Mesothelial cell of epicardium (in vitro differentiated cells): ENCODE data around the gene BANP. TPM values are rescaled to one million over a fixed set of nuclear protein-coding genes. Genes with fewer than 3 reads are reported as not detected.
"Not testable (repeated sequence)": the region's sequence is repeated elsewhere in the genome, so short reads cannot be mapped to it uniquely, and the experiment has no call there.

Experiments used
- DNase-seq, 2 experiments: peaks; one replicate each; pipeline ENCODE4 v3.0.0; 2021; ENCODE audit warnings: low spot score in 2 of 2; ENCODE audit not compliant: unreplicated experiment in 2 of 2
- H3K27ac Mint-ChIP-seq: 2 replicates; pipeline ENCODE4 v1.8.0; 2021; ENCODE audit warnings: mixed read lengths
- H3K27me3 Mint-ChIP-seq: 2 replicates; pipeline ENCODE4 v1.8.0; 2021; ENCODE audit warnings: low read depth, mixed read lengths
- H3K36me3 Mint-ChIP-seq: 2 replicates; pipeline ENCODE4 v1.8.0; 2021; ENCODE audit warnings: mixed read lengths
- H3K4me1 Mint-ChIP-seq: 2 replicates; pipeline ENCODE4 v1.8.0; 2021; ENCODE audit warnings: mixed read lengths
- H3K4me3 Mint-ChIP-seq: 2 replicates; pipeline ENCODE4 v1.8.0; 2021; ENCODE audit warnings: mild to moderate bottlenecking, moderate library complexity, mixed read lengths
- H3K9me3 Mint-ChIP-seq: 2 replicates; pipeline ENCODE4 v1.8.0; 2021; ENCODE audit warnings: mixed read lengths
- total RNA-seq: library from RNA; stranded (reverse); gene quantifications from 3 replicates; pipeline ENCODE4 v1.2.1, GENCODE V29; 2021
- TF ChIP-seq, protein P1 (sequence below): fragments of 200-600 bp; sonication (generic); IDR thresholded peaks from one replicate; pipeline ENCODE4 v1.5.0; 2021; ENCODE audit warnings: antibody characterized with exemption; ENCODE audit not compliant: unreplicated experiment

BANP gene
- total RNA-seq, 1 donor from 2014 or later, result 43.6 TPM

DNA sequence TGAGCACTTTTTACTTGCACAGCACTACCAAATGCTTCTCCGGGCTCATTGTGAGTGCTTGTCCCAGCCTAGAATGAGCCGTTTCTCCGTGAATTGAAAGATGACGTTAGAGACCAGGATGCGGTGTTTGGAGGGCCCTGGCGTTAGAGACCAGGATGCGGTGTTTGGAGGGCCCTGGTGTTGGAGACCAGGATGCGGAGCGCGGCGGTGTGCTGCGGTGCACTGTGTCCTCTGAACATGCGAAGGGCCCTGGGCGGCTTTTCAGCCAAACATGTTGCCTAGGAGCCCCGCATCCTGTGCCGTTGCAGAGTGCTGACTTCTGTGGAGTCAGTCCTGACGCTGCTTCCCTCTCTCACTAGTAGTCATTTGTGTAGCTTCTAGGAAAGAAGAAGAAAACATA is 42.7 kb downstream of the BANP start:
- TF ChIP-seq, protein P1, sequence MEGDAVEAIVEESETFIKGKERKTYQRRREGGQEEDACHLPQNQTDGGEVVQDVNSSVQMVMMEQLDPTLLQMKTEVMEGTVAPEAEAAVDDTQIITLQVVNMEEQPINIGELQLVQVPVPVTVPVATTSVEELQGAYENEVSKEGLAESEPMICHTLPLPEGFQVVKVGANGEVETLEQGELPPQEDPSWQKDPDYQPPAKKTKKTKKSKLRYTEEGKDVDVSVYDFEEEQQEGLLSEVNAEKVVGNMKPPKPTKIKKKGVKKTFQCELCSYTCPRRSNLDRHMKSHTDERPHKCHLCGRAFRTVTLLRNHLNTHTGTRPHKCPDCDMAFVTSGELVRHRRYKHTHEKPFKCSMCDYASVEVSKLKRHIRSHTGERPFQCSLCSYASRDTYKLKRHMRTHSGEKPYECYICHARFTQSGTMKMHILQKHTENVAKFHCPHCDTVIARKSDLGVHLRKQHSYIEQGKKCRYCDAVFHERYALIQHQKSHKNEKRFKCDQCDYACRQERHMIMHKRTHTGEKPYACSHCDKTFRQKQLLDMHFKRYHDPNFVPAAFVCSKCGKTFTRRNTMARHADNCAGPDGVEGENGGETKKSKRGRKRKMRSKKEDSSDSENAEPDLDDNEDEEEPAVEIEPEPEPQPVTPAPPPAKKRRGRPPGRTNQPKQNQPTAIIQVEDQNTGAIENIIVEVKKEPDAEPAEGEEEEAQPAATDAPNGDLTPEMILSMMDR, result no peak
- H3K4me3 Mint-ChIP-seq, result no peak overlapping the region
- no peaks in the 10 kb centered on the region for H3K27me3 Mint-ChIP-seq
- H3K36me3 Mint-ChIP-seq, result peaks cover 38% of the 10 kb centered on the region
- H3K27ac Mint-ChIP-seq, result peak overlapping the region; percentile 3
- H3K4me1 Mint-ChIP-seq, result no peaks in the 10 kb centered on the region
- DNase-seq, result no peak
- peaks cover 8% of the 10 kb centered on the region for H3K9me3 Mint-ChIP-seq

DNA sequence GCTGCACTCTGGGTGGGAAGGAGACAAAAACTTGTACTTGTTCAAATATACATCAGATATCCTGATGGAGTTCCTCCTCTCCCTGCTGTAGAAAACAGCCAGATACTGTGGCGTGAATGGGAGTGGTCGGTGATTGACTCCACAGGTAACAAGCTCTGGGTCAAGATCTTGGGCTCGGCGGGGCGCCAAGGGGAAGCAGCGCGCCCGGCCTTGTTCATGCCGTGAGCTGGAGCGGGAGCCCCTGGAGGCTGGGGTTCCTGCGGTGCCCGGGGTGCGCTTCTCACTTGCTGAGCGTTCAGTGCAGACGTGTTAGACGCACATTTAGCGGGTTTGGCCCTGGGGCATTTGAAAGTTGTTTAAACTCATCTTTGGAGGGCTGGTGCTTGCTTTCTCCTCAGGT is 44.4 kb downstream of the BANP start:
- H3K27ac Mint-ChIP-seq, result no peak overlapping the region
- H3K9me3 Mint-ChIP-seq, result peaks cover 8% of the 10 kb centered on the region
- DNase-seq, result no peak
- peaks cover 28% of the 10 kb centered on the region for H3K36me3 Mint-ChIP-seq
- no peak overlapping the region for H3K4me3 Mint-ChIP-seq
- H3K4me1 Mint-ChIP-seq, result no peaks in the 10 kb centered on the region
- H3K27me3 Mint-ChIP-seq, result no peaks in the 10 kb centered on the region
- TF ChIP-seq, protein P1, result no peak

DNA sequence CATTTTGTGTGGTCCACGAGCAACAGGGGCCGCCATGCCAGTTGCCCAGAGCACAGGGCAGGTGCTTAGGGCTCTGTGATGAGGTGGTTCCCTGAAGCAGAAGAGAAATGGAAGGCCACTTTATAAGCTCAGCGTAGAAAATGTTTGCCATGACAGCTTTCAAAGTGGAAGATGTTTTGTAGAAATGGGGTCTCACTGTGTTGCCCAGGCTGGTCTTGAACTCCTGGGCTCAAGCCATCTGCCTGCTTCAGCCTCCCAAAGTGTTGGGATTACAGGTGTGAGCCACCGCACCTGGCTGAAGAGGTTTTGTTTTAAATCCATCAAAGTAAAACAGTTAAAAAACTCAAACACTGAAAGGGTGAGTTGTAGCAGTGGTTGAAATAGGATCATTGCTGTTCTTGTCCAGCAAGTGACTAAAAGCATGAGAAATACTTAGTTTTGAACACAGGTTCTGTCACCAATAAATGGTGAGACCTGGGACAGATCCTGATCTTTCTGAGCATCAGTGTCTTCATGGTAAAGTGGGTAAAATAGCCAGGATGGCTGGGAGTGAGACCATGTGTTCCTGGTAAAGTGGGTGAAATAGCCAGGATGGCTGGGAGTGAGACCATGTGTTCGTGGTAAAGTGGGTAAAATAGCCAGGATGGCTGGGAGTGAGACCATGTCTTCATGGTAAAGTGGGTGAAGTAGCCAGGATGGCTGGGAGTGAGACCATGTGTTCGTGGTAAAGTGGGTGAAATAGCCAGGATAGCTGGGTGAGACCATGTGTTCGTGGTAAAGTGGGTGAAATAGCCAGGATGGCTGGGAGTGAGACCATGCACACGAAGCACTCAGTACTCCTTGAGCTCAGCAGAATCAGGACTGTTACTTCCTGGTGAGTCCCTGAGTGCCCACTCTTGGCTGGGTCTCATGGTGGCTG is 46.0 kb downstream of the BANP start:
- no peaks in the 10 kb centered on the region for H3K4me1 Mint-ChIP-seq
- H3K9me3 Mint-ChIP-seq, result no peaks in the 10 kb centered on the region
- no peak for DNase-seq
- H3K27me3 Mint-ChIP-seq, result no peaks in the 10 kb centered on the region
- peaks cover 15% of the 10 kb centered on the region for H3K36me3 Mint-ChIP-seq
- no peak overlapping the region for H3K4me3 Mint-ChIP-seq
- TF ChIP-seq, protein P1, result no peak
- no peak overlapping the region for H3K27ac Mint-ChIP-seq

DNA sequence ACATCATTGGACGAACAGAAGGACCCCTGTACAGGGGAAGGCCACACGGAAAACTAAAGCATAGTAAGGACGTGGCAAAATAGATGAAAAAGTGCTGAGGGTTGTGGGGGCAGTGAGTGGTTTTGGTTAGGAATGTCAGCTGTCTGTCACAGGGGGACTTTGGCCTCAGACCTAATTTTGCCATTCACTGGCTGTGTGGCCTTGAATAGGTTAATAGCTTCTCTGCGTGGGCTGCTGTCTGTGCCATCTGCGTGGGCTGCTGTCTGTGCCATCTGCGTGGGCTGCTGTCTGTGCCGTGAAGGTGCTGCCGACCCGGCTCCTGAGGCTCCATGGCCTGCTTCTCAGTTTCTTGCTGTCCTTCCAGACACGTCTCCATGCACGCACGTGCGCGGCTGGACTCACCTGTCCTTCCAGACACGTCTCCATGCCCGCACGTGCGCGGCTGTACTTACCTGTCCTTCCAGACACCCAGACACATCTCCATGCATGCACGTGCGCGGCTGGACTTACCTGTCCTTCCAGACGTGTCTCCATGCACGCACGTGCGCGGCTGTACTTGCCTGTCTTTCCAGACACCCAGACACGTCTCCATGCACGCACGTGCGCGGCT is 47.1 kb downstream of the BANP start:
- H3K27ac Mint-ChIP-seq, result not testable (repeated sequence)

DNA sequence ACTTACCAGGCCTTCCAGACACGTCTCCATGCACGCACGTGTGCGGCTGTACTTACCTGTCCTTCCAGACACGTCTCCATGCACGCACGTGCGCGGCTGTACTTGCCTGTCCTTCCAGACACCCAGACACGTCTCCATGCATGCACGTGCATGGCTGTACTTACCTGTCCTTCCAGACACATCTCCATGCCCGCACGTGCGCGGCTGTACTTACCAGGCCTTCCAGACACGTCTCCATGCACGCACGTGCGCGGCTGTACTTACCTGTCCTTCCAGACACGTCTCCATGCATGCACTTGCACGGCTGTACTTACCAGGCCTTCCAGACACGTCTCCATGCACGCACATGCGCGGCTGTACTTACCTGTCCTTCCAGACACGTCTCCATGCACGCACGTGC is 47.8 kb downstream of the BANP start:
- not testable (repeated sequence) for H3K4me1 Mint-ChIP-seq, DNase-seq, H3K4me3 Mint-ChIP-seq, H3K9me3 Mint-ChIP-seq, H3K27ac Mint-ChIP-seq, H3K27me3 Mint-ChIP-seq
- H3K36me3 Mint-ChIP-seq, result peaks cover 12% of the 10 kb centered on the region

More for the DNA sequence above, 47.1 kb downstream of the BANP start:
- peaks cover 12% of the 10 kb centered on the region for H3K36me3 Mint-ChIP-seq
- H3K4me3 Mint-ChIP-seq, H3K4me1 Mint-ChIP-seq, DNase-seq, H3K9me3 Mint-ChIP-seq, H3K27me3 Mint-ChIP-seq: not testable (repeated sequence)

DNA sequence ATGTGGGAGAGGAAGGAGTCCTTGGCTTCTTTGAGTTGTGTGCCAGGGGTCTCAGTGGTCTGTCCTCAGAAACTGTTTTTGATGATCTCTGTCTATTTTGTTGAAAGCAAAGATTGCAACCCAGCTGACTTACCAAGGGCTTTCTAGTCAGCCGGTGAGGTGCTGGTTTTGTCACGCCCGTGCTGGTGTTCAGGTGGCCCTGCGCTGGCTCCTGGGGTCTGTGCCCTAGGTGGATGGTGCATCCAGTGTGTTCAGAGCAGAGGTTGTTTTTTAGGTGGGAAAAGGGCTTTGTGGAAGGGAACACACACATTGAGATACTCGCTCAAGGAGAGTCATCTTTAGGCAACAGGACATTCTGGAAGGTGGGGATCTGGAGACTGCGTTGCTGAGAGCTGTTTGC is 51.0 kb downstream of the BANP start:
- no peak overlapping the region for H3K4me3 Mint-ChIP-seq
- TF ChIP-seq, protein P1, result no peak
- no peaks in the 10 kb centered on the region for H3K27me3 Mint-ChIP-seq
- H3K36me3 Mint-ChIP-seq, result peaks cover 20% of the 10 kb centered on the region
- no peaks in the 10 kb centered on the region for H3K4me1 Mint-ChIP-seq
- no peak for DNase-seq
- no peak overlapping the region for H3K27ac Mint-ChIP-seq
- H3K9me3 Mint-ChIP-seq, result no peaks in the 10 kb centered on the region
